SK-N-SH treated with all-trans-retinoic acid at 6 μM for 48 hours (cell line): ENCODE measurements around the gene SEZ6L.

Source experiments
- BACH2 ChIP-seq: fragments of 250-450 bp; sonication (Bioruptor Pico); IDR thresholded peaks from 2 replicates; pipeline ENCODE4 v1.9.0; 2021; ENCODE audit warnings: mild to moderate bottlenecking, borderline replicate concordance
- CSRNP3 ChIP-seq: fragments of 250-450 bp; sonication (Bioruptor Pico); IDR thresholded peaks from 2 replicates; pipeline ENCODE4 v1.5.1; 2021; ENCODE audit warnings: mild to moderate bottlenecking, moderate library complexity
- ESRRG ChIP-seq: fragments of 250-450 bp; sonication (Bioruptor Pico); IDR thresholded peaks from 2 replicates; pipeline ENCODE4 v1.6.1; 2021; ENCODE audit warnings: mild to moderate bottlenecking
- ISL1 ChIP-seq: fragments of 250-450 bp; sonication (Bioruptor Pico); IDR thresholded peaks from 2 replicates; pipeline ENCODE4 v2.1.2; 2022; ENCODE audit warnings: mild to moderate bottlenecking, moderate library complexity
- OSR1 ChIP-seq: fragments of 250-450 bp; sonication (Bioruptor Pico); IDR thresholded peaks from 2 replicates; pipeline ENCODE4 v1.8.0; 2022; ENCODE audit warnings: moderate library complexity, mild to moderate bottlenecking, inconsistent platforms
- PATZ1 ChIP-seq: fragments of 250-450 bp; sonication (Bioruptor Pico); IDR thresholded peaks from 2 replicates; pipeline ENCODE4 v1.8.0; 2020; ENCODE audit warnings: mild to moderate bottlenecking, moderate library complexity, borderline replicate concordance
- POU6F1 ChIP-seq: fragments of 250-450 bp; sonication (Bioruptor Pico); IDR thresholded peaks from 2 replicates; pipeline ENCODE4 v1.8.0; 2021; ENCODE audit warnings: low read depth, mild to moderate bottlenecking, moderate library complexity, borderline replicate concordance
- SNAI2 ChIP-seq: fragments of 250-450 bp; sonication (Bioruptor Pico); IDR thresholded peaks from 2 replicates; pipeline ENCODE4 v1.5.0; 2020; ENCODE audit warnings: mild to moderate bottlenecking, moderate library complexity
- TSHZ2 ChIP-seq: fragments of 250-450 bp; sonication (Bioruptor Pico); IDR thresholded peaks from 2 replicates; pipeline ENCODE4 v1.5.0; 2020; ENCODE audit warnings: mild to moderate bottlenecking, moderate library complexity
- ZC3H10 ChIP-seq: fragments of 250-450 bp; sonication (Bioruptor Pico); IDR thresholded peaks from 2 replicates; pipeline ENCODE4 v1.5.1; 2021; ENCODE audit warnings: mild to moderate bottlenecking, moderate library complexity
- ZFP3 ChIP-seq: fragments of 250-450 bp; sonication (Bioruptor Pico); IDR thresholded peaks from 2 replicates; pipeline ENCODE4 v1.5.0; 2020; ENCODE audit warnings: mild to moderate bottlenecking, moderate library complexity
- ZNF70 ChIP-seq: fragments of 450-650 bp; formaldehyde crosslinking; IDR thresholded peaks from 2 replicates; pipeline ENCODE4 v1.5.0; 2020; ENCODE audit warnings: mild to moderate bottlenecking, moderate library complexity

- TF ChIP-seq PATZ1 (CRISPR knock-in tag) (no peak), ZNF70 (CRISPR knock-in tag) (no peak), ZC3H10 (CRISPR knock-in tag) (no peak), OSR1 (CRISPR knock-in tag) (no peak), ISL1 (CRISPR knock-in tag) (no peak), SNAI2 (CRISPR knock-in tag) (no peak), POU6F1 (CRISPR knock-in tag) (no peak), CSRNP3 (CRISPR knock-in tag) (no peak), ZFP3 (CRISPR knock-in tag) (no peak), ESRRG (CRISPR knock-in tag) (no peak), BACH2 (CRISPR knock-in tag) (no peak), TSHZ2 (CRISPR knock-in tag) (no peak)
Measured at GRCh38 chr22:26417406-26417805, 248.1 kb downstream of the SEZ6L start.
